Epithelial cell of esophagus (primary cell): ENCODE data around the gene MMEL1.

ENCODE experiments used
- DNase-seq: peaks from one replicate; pipeline ENCODE4 v3.0.0; 2010; ENCODE audit warnings: low read depth
- H3K4me3 ChIP-seq: 2 replicates; pipeline ENCODE4 v1.5.1; 2011; ENCODE audit warnings: mild to moderate bottlenecking, low read length, control low read depth
- TF ChIP-seq, protein P1 (sequence below): IDR thresholded peaks from 2 replicates; pipeline ENCODE4 v1.5.1; 2011; ENCODE audit warnings: low read depth, mild to moderate bottlenecking, low read length, control low read depth, inconsistent platforms; ENCODE audit not compliant: insufficient read depth; ENCODE audit errors: missing control alignments

Gene MMEL1

DNA sequence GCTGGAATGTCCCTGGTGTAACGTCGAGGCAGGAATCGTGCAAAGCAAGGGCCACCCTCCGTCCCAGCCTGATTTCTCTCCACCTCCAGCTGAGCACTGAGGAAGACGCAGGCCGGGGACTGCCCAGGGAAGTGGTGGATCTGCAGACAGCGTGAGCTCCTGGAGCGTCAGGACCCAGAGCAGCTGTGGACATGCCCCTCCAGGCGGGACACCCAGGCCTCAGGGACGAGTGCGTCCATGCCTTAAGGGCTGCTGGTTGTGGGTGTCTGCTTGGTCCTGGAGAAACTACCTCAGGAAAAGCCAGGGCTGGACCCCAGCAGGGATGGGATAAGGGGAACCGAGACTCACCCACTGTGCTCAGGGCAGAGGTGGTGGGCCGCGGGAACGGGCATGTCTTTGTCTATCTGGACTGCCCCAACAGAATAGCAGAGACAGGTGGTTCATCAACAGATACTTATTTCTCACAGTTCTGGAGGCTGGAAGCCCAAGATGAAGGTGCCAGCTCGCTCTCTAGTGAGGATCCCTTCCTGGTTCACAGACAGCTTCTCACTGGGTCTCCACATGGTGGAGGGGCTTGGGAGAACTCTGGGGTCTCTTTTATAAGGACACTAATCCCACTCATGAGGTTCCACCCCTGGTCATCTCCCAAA lies 5.8 kb upstream of the MMEL1 start:
- DNase-seq = no peak
- TF ChIP-seq, protein P1, sequence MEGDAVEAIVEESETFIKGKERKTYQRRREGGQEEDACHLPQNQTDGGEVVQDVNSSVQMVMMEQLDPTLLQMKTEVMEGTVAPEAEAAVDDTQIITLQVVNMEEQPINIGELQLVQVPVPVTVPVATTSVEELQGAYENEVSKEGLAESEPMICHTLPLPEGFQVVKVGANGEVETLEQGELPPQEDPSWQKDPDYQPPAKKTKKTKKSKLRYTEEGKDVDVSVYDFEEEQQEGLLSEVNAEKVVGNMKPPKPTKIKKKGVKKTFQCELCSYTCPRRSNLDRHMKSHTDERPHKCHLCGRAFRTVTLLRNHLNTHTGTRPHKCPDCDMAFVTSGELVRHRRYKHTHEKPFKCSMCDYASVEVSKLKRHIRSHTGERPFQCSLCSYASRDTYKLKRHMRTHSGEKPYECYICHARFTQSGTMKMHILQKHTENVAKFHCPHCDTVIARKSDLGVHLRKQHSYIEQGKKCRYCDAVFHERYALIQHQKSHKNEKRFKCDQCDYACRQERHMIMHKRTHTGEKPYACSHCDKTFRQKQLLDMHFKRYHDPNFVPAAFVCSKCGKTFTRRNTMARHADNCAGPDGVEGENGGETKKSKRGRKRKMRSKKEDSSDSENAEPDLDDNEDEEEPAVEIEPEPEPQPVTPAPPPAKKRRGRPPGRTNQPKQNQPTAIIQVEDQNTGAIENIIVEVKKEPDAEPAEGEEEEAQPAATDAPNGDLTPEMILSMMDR = no peak
- H3K4me3 ChIP-seq = no peak overlapping the region

DNA sequence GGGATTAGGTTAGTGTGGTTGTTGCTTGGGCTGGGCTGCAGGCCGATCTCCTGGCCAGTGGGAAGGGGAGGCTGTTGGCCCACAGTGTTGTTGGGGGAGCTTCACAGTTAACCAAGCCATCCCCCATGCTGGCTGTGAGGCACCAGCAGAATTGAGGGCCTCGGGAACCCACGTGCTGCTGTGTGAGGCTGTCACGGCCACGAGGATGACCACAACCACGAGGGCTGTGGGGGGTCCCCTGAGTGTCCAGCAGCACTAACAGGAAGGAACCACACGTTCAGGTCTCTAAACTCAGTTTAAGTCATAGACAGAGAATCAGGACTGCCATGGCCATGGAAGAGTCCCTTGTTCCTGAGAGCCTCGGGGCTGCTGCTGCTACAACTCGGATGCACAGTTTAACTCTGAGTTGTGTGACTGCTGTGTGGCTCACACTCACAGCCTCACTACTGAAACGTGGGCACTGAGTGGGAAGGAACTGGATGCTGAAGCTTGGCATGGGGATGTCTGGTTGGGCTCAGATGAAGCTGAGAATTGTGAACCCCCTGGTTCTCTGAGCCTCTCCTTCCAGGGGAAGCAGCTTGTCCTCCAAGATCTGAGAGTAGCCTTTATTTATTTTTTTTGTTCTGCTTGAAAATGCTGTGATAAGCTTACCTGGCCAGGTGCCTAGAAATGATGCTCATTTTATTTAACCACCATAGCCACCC lies 4.8 kb upstream of the MMEL1 start:
- no peak for DNase-seq
- H3K4me3 ChIP-seq = no peak overlapping the region
- TF ChIP-seq, protein P1 = no peak

DNA sequence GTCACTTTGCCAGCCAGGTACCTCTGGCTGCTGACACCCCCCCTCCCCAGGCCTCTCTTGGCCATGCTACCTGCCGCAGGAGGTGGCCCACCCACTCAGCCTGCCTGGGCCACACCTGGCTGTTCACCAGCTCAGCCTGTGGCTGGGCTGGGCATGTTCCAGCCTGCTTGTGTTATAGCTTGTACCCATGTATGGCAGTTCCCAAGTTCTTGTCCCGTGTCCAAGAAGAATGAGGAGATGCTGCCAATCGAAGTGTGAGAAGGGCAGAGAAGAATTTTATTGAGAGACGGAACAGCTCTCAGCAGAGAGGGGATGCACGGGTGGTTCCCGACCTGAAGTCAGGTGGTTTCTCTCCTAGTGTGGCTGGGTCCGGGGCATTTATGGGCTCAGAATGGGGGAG lies 3.9 kb upstream of the MMEL1 start:
- TF ChIP-seq, protein P1 = no peak
- no peak overlapping the region for H3K4me3 ChIP-seq
- DNase-seq = peak; percentile 57

- H3K4me3 ChIP-seq = no peak overlapping the region
- TF ChIP-seq, protein P1 = no peak
Measured at GRCh38 chr1:2635361-2636010, 2.7 kb upstream of the MMEL1 start.

DNA sequence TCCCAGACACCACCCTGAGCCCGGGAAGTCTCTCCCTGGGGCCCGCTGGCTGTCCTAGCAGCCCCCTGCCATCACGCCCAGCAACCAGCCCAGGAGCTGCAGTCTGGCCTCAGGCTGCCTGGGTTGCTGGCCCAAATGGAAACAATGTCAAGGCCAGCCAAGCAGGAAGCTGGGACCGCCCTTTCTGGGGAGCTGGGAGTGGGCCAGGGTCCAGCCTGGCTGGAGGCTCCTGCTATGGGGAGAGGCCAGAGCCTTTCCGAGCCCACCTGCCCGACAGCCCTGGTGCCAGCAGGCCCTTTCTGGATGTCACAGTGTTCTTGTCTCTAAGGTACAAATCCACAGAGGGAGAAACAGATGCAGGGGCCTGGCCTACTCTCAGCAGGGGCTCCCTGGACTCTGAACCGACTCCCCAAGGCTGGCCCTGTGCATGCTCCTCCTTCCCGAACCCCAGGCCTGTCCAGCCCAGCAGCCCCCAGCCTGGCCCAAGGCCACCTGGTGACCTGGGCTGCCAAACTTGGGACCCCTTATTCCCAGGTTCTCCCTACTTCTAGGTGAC lies 1.2 kb upstream of the MMEL1 start:
- no peak for DNase-seq
- no peak overlapping the region for H3K4me3 ChIP-seq
- TF ChIP-seq, protein P1 = no peak

More at GRCh38 chr1:2635361-2636010, 2.7 kb upstream of the MMEL1 start:
- no peak for DNase-seq

DNA sequence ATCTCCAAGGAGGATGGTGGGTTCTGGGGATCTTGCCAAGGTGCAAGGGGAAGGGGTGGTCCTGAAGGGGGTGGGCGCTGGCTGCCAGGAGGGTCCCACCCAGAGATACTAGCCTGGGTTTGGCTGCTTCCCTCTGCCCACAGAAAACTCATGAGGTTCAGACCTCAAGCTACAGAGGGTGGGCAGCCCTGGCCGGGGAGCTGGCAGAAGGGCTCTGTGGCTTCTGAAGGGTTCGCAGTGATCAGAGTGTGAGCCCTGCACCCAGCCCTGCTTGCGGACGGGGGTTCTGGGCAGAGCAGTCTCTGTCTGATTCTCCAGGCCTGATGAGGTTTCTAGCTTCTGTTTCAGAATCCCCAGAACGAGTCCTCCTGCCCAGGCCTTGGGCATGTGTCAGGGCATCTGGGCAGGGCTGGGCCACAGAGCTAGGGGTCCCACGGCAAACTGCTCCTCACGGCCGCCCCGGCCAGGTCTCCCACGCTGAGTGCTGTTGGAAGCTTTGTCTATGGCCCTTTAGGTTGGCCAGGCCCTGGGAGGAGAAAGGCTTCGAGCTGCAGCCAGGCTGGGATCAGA lies 635 bp upstream of the MMEL1 start:
- no peak for DNase-seq
- no peak overlapping the region for H3K4me3 ChIP-seq

More for the DNA sequence above, 635 bp upstream of the MMEL1 start:
- TF ChIP-seq, protein P1 = no peak
